Epidermal melanocyte (primary cell): ENCODE measurements around the gene NKIRAS1.
A peak's percentile ranks its signal among the peaks of the same experiment; 100 is the strongest.
"Not testable (repeated sequence)": the region's sequence is repeated elsewhere in the genome, so short reads cannot be mapped to it uniquely, and the experiment has no call there.

ENCODE experiments used
- DNase-seq: peaks from one replicate; pipeline ENCODE4 v3.0.0; 2011; ENCODE audit warnings: low spot score; ENCODE audit not compliant: insufficient read length

The NKIRAS1 gene

GRCh38 chr3:23904545-23904944, 12.2 kb downstream of the NKIRAS1 start:
- no peak for DNase-seq

- no peak for DNase-seq
Measured at GRCh38 chr3:23900744-23901143, 16.0 kb downstream of the NKIRAS1 start.

GRCh38 chr3:23895181-23895580, 21.6 kb downstream of the NKIRAS1 start:
- no peak for DNase-seq

- no peak for DNase-seq
Measured at GRCh38 chr3:23894254-23895061, 22.3 kb downstream of the NKIRAS1 start.

- no peak for DNase-seq
Measured at GRCh38 chr3:23889950-23890349, 26.8 kb downstream of the NKIRAS1 start.

- DNase-seq = no peak
Measured at GRCh38 chr3:23889386-23889785, 27.4 kb downstream of the NKIRAS1 start.

- DNase-seq = no peak
Measured at GRCh38 chr3:23888617-23889228, 28.1 kb downstream of the NKIRAS1 start.

GRCh38 chr3:23886311-23886710, 30.5 kb downstream of the NKIRAS1 start:
- DNase-seq = no peak

- DNase-seq = no peak
Measured at GRCh38 chr3:23885210-23885609, 31.6 kb downstream of the NKIRAS1 start.

GRCh38 chr3:23884481-23884880, 32.3 kb downstream of the NKIRAS1 start:
- DNase-seq = no peak

GRCh38 chr3:23882487-23882918, 34.3 kb downstream of the NKIRAS1 start:
- no peak for DNase-seq

GRCh38 chr3:23881993-23882392, 34.8 kb downstream of the NKIRAS1 start:
- not testable (repeated sequence) for DNase-seq

GRCh38 chr3:23880703-23881339, 36.0 kb downstream of the NKIRAS1 start:
- no peak for DNase-seq

GRCh38 chr3:23879485-23879884, 37.3 kb downstream of the NKIRAS1 start:
- no peak for DNase-seq

GRCh38 chr3:23877329-23877980, 39.3 kb downstream of the NKIRAS1 start:
- DNase-seq = peak; percentile 64

GRCh38 chr3:23876923-23877322, 39.9 kb downstream of the NKIRAS1 start:
- no peak for DNase-seq

- no peak for DNase-seq
Measured at GRCh38 chr3:23875113-23875725, 41.6 kb downstream of the NKIRAS1 start.

- no peak for DNase-seq
Measured at GRCh38 chr3:23874359-23875112, 42.3 kb downstream of the NKIRAS1 start.

- no peak for DNase-seq
Measured at GRCh38 chr3:23873941-23874340, 42.8 kb downstream of the NKIRAS1 start.

- DNase-seq = no peak
Measured at GRCh38 chr3:23872330-23872729, 44.5 kb downstream of the NKIRAS1 start.

- DNase-seq = not testable (repeated sequence)
Measured at GRCh38 chr3:23871361-23871760, 45.4 kb downstream of the NKIRAS1 start.
